Astrocyte (in vitro differentiated cells and primary cell): ENCODE data around the gene LZTS2.

Source experiments
- CTCF ChIP-seq: IDR thresholded peaks from 2 replicates; pipeline ENCODE4 v1.5.1; 2011; ENCODE audit warnings: low read depth, mild to moderate bottlenecking, inconsistent platforms, low read length, moderate library complexity; ENCODE audit not compliant: insufficient read depth
- EZH2 ChIP-seq: IDR thresholded peaks from 2 replicates; pipeline ENCODE4 v1.6.1; 2012; ENCODE audit warnings: mild to moderate bottlenecking, low read length, inconsistent platforms; ENCODE audit not compliant: insufficient read depth

GRCh38 chr10:101042667-101043362 is 43.2 kb downstream of the LZTS2 start:
- TF ChIP-seq CTCF (no peak), EZH2 (no peak)
